Upper lobe of left lung (tissue), 6 donors: ENCODE results near the gene RBBP5. TPM values are rescaled to one million over a fixed set of nuclear protein-coding genes. Genes with fewer than 3 reads are reported as not detected.

Source experiments
- ATAC-seq, 2 donors: fragments of 200-7000 bp; cut with Tn5 transposase; one replicate each; pipeline ENCODE4 v1.9.1; 2022; ENCODE audit warnings: mild to moderate bottlenecking in 2 of 2, moderate library complexity in 2 of 2; ENCODE audit not compliant: low FRiP score in 2 of 2
- DNase-seq, 2 donors: peaks; one replicate each; pipeline ENCODE4 v3.0.0-alpha.2; 2019 to 2020
- H3K27ac ChIP-seq, 4 donors: fragments of 200-600 bp; sonication (generic); one replicate each; pipeline ENCODE4 v1.5.1; 2016 to 2019
- H3K27me3 ChIP-seq, 4 donors: fragments of 200-600 bp; sonication (generic); one replicate each; pipeline ENCODE4 v1.5.1; 2017 to 2019
- H3K36me3 ChIP-seq, 4 donors: fragments of 200-600 bp; sonication (generic); one replicate each; pipeline ENCODE4 v1.5.1; 2016 to 2019
- H3K4me1 ChIP-seq, 4 donors: fragments of 200-600 bp; sonication (generic); one replicate each; pipeline ENCODE4 v1.5.1; 2018 to 2019
- H3K4me3 ChIP-seq, 4 donors: fragments of 200-600 bp; sonication (generic); one replicate each; pipeline ENCODE4 v1.5.1; 2017 to 2019; ENCODE audit warnings: mild to moderate bottlenecking in 2 of 4, moderate library complexity in 1 of 4
- H3K9me3 ChIP-seq, 4 donors: fragments of 200-600 bp; sonication (generic); one replicate each; pipeline ENCODE4 v1.5.1; 2018 to 2019
- EP300 ChIP-seq, 4 donors: sonication (generic); formaldehyde crosslinking; IDR thresholded peaks; one replicate each; pipeline ENCODE4 v1.5.1; 2017; ENCODE audit warnings: antibody characterized with exemption in 4 of 4, control low read depth in 2 of 4
- POLR2A ChIP-seq, 4 donors: fragments of 450-650 bp; IDR thresholded peaks; one replicate each; pipeline ENCODE4 v1.5.1; 2016 to 2017; ENCODE audit warnings: antibody characterized with exemption in 4 of 4, mild to moderate bottlenecking in 2 of 4
- POLR2AphosphoS5 ChIP-seq, 2 donors: sonication (generic); formaldehyde crosslinking; IDR thresholded peaks; one replicate each; pipeline ENCODE4 v1.5.1; 2017; ENCODE audit warnings: antibody characterized with exemption in 2 of 2
- WGBS, 2 donors: methylation state at CpG; one replicate each; pipeline ENCODE4 v1.1.5; 2017 to 2018; 5-methylcytosine and 5-hydroxymethylcytosine counted together
- total RNA-seq, 6 donors: library from RNA; depleted of rRNA in 4 of 6; stranded (reverse); fragments of >200 nt in 4 of 6; gene quantifications; one replicate each; pipeline versions ENCODE4 v1.1.0 to v1.2.1, GENCODE V29; 2016 to 2021
- TF ChIP-seq, protein P1 (sequence below), 6 experiments: fragments of 450-650 bp in 4 of 6; fragments of 200-600 bp in 2 of 6; sonication (generic) in 2 of 6; IDR thresholded peaks; one replicate each; pipeline ENCODE4 v1.5.1; 2016 to 2019; ENCODE audit warnings: antibody characterized with exemption in 6 of 6
- donor health status: DM: no; HTN: no; CAD: no; lungs with moderate emphysema.
- donor health status: DM: no; HTN: yes; CAD: no; lungs with severe emphysema.

The RBBP5 gene
- total RNA-seq, 6 donors from 2014 or later = 7.3 to 19.3 (median 14.1) TPM

DNA sequence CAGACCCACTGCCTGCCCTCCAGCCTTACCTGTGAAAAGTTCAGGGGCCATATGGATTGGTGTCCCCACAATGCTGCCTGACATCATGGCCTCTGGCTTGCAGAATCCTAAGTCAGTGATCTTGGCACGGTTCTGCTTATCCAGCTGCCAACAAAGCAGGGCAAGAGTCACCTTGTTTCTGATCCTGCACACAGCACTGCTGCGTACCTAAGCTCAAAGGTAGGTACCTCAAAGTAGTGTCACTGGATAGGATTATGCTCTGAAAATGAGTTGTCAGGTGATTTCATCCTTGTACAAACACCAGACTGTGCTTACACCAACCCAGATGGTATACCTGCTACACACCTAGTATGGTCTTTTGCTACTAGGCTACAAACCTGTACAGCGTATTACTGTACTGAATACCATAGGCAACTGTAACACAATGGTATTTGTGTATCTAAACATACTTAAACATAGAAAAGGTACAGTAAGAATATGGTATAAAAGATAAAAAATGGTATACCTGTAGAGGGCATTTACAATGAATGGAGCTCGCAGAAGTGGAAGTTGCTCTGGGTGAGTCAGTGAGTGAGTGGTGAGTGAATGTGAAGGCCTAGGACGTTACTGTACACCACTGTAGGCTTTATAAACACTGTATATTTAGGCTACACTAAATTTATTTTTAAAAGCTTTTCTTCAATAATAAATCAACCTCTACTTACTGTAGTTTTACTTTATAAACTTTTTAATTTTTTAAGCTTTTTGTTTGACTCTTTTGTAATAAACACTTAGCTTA, 29.1 kb upstream of the RBBP5 start:
- Histone ChIP-seq H3K4me3 (no peak overlapping the region), H3K27ac (no peak overlapping the region), H3K4me1 (no peaks in the 10 kb centered on the region), H3K27me3 (no peaks in the 10 kb centered on the region), H3K9me3 (peaks cover 0 to 4% (median 2%) of the 10 kb centered on the region in 4 donors), H3K36me3 (peaks cover 3 to 80% (median 34%) of the 10 kb centered on the region in 4 donors)
- ATAC-seq (no peak), DNase-seq (no peak)
- 85 to 94% methylated on average over 5 of the region's 5 CpGs for WGBS, 2 donors
- TF ChIP-seq EP300 (IDR thresholded peaks at IDR 0.05) = no peak
- TF ChIP-seq POLR2AphosphoS5 (IDR thresholded peaks at IDR 0.05) = no peak
- TF ChIP-seq, protein P1, sequence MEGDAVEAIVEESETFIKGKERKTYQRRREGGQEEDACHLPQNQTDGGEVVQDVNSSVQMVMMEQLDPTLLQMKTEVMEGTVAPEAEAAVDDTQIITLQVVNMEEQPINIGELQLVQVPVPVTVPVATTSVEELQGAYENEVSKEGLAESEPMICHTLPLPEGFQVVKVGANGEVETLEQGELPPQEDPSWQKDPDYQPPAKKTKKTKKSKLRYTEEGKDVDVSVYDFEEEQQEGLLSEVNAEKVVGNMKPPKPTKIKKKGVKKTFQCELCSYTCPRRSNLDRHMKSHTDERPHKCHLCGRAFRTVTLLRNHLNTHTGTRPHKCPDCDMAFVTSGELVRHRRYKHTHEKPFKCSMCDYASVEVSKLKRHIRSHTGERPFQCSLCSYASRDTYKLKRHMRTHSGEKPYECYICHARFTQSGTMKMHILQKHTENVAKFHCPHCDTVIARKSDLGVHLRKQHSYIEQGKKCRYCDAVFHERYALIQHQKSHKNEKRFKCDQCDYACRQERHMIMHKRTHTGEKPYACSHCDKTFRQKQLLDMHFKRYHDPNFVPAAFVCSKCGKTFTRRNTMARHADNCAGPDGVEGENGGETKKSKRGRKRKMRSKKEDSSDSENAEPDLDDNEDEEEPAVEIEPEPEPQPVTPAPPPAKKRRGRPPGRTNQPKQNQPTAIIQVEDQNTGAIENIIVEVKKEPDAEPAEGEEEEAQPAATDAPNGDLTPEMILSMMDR (IDR thresholded peaks at IDR 0.05) = no peak
- no peak for TF ChIP-seq POLR2A (IDR thresholded peaks at IDR 0.05)

DNA sequence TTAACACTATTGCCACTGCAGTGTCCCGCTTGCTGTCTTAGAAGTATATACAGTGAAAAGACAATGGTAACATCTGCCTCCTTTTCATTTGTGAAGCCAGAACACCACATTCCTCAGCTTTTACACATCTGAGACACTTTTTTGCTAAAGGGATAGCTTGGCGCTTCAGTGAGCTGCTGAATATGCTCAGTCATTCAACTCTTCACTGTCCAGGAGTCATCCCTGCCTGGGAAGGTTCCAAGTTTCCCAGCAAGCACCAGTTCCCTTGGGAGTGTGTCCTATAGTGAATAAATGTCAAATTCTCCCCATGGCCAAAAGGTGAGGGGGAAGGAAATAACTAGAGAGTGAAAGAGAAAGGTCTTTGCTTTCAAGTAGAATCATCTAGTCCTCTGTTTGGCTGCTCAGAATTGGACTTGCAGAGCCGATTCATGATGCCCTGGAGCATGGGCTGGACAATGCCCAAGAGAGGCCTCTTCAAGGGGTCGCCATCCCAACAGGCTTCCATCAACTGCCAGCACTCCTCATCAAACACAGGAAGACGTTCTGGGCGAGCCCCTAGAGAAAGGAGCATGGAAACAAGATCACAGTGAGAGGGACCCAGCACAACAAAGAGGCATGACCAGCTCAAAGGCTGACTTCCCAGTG, 25.5 kb upstream of the RBBP5 start:
- H3K36me3 ChIP-seq = peaks cover 0 to 56% (median 21%) of the 10 kb centered on the region in 4 donors
- no peak overlapping the region for H3K4me3 ChIP-seq
- 80 to 85% methylated on average over 6 of the region's 6 CpGs for WGBS, 2 donors
- H3K27ac ChIP-seq = no peak overlapping the region
- no peaks in the 10 kb centered on the region for H3K9me3 ChIP-seq
- DNase-seq = no peak
- peaks cover 0 to 5% (median 0%) of the 10 kb centered on the region in 4 donors for H3K4me1 ChIP-seq
- TF ChIP-seq EP300 (IDR thresholded peaks at IDR 0.05) (no peak), POLR2A (IDR thresholded peaks at IDR 0.05) (no peak), POLR2AphosphoS5 (IDR thresholded peaks at IDR 0.05) (no peak)
- TF ChIP-seq, protein P1 (IDR thresholded peaks at IDR 0.05) = no peak
- H3K27me3 ChIP-seq = no peaks in the 10 kb centered on the region
- no peak for ATAC-seq

DNA sequence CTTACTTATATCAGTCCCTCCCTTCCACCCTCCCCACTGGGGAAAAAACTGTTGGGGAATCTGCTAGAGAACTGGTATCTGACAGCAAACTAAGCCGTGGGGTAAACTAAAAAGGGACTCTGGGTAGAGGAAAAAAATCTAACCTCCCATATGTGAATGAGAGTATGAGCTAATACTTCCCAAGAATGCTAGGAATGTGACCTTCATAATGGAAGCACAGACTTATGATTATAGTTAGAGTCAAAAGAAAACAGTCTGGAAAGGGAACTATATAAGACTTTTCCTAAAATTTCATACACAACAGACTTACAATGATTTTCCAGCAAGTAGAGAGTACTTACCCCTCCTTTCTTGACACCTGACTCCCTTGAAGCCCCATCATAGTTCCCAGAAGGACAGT, 23.0 kb upstream of the RBBP5 start:
- Histone ChIP-seq H3K9me3 (no peaks in the 10 kb centered on the region), H3K27ac (peak overlapping the region in 1 of 4 donors; percentile 11), H3K4me1 (peaks cover 4 to 13% (median 10%) of the 10 kb centered on the region in 4 donors), H3K27me3 (no peaks in the 10 kb centered on the region), H3K4me3 (no peak overlapping the region), H3K36me3 (peaks cover 0 to 37% (median 14%) of the 10 kb centered on the region in 4 donors)
- no peak for TF ChIP-seq POLR2A (IDR thresholded peaks at IDR 0.05)
- TF ChIP-seq, protein P1 (IDR thresholded peaks at IDR 0.05) = no peak
- TF ChIP-seq POLR2AphosphoS5 (IDR thresholded peaks at IDR 0.05) = no peak
- TF ChIP-seq EP300 (IDR thresholded peaks at IDR 0.05) = no peak
- 17 to 36% methylated on average over 1 of the region's 1 CpG for WGBS, 2 donors
- no peak for DNase-seq
- ATAC-seq = no peak

DNA sequence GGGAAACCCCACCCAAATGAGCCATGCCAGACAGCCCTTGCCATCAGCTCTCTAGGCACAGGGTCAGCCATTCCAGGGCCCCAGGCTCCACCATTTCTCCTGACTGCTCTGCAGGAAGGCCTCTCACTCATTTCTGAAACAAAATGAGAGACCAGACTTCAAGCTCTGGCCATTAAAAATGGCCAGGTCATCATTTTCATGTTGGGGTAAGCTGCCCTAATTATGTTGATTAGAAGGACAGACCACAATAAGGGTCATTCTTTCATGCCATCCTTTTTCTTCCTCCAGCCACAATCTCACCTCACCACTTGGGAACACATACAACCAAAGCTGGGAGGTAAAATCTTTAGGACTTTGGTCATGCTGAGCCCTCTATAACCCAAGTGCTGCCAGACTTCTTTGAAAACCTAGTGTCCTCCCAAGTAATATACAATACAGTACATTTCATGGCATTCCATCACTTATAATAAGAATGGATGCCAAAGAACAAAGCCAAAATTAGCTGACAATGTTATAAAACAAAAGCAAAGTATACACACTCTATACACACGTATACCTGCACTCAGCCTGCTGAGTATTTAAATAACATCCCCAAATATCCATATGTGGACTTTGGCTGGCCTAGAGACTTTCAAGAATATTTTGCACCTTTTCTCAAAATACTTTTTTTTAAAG, 22.4 kb upstream of the RBBP5 start:
- no peak for ATAC-seq
- no peak overlapping the region for H3K4me3 ChIP-seq
- WGBS, 2 donors = 61 to 64% methylated on average over 1 of the region's 1 CpG

More for the DNA sequence above, 22.4 kb upstream of the RBBP5 start:
- H3K4me1 ChIP-seq = peaks cover 4 to 13% (median 10%) of the 10 kb centered on the region in 4 donors
- DNase-seq = no peak
- H3K27me3 ChIP-seq = no peaks in the 10 kb centered on the region
- TF ChIP-seq EP300 (IDR thresholded peaks at IDR 0.05) (no peak), POLR2AphosphoS5 (IDR thresholded peaks at IDR 0.05) (no peak), POLR2A (IDR thresholded peaks at IDR 0.05) (no peak)
- TF ChIP-seq, protein P1 (IDR thresholded peaks at IDR 0.05) = no peak
- H3K36me3 ChIP-seq = peaks cover 0 to 31% (median 12%) of the 10 kb centered on the region in 4 donors
- H3K27ac ChIP-seq = no peak overlapping the region
- no peaks in the 10 kb centered on the region for H3K9me3 ChIP-seq
